Hematopoietic multipotent progenitor cell (in vitro differentiated cells): ENCODE results near the gene ZMAT1. TPM values are rescaled to one million over a fixed set of nuclear protein-coding genes. Genes with fewer than 3 reads are reported as not detected.
"Not testable (repeated sequence)": the region's sequence is repeated elsewhere in the genome, so short reads cannot be mapped to it uniquely, and the experiment has no call there.

Experiments used
- DNase-seq, 3 donors: peaks; one replicate each; pipeline ENCODE4 v3.0.0-alpha.2; 2011 to 2015; ENCODE audit warnings: low read depth in 2 of 3, low spot score in 2 of 3
- small RNA-seq: library from RNA; depleted of rRNA; stranded (forward); fragments of <200 nt; gene quantifications from one replicate; pipeline ENCODE3, GENCODE V24; 2012
- total RNA-seq: library from RNA; depleted of rRNA; stranded (reverse); fragments of >200 nt; gene quantifications from one replicate; pipeline ENCODE4 v1.2.3, GENCODE V29; 2012

The ZMAT1 gene
- 4.6 TPM for total RNA-seq

DNA sequence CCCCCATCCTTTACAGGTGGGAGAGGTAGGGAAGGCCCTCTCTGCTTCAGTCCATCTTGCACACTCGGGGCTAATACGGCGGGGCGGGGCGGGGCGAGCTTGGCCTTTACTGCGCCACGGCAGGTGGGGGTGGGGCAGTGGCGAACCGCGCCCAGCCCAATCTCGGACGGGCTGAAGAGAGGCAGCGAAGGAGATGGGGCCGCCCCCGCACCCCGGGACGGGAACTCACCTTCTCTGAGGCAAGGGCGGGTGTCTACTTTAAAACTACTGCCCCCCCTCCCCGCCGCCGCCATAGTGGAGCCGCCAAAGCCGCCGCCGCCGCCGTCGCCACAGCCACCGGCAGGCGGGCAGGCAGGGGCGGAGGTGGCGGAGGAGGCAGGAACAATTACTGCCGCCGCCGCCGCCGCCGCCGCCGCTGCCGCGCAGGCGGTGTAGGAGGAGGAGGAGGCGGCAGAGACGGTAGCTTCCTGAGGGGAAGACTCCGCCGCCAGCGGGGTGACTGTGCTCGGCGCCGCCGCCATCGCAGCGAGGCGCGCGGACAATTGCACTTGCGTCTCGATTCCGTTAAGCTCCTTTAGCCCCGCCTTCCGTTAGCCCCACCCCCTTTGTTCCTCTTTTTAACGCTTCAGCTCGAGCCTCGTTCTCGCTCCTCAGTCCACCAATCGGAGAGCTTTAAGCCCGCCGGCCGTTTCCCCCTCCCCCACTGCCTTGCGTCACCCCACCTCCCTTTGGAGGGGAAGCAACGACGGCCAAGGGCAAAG, at the start of gene ZMAT1:
ZMAT1 (minus strand) TSS at position 540 of the 761 bp plus-strand sequence; CDS start at position 521, 19 bp downstream.
- peak; percentile 72 to 97 (median 93) for DNase-seq

DNA sequence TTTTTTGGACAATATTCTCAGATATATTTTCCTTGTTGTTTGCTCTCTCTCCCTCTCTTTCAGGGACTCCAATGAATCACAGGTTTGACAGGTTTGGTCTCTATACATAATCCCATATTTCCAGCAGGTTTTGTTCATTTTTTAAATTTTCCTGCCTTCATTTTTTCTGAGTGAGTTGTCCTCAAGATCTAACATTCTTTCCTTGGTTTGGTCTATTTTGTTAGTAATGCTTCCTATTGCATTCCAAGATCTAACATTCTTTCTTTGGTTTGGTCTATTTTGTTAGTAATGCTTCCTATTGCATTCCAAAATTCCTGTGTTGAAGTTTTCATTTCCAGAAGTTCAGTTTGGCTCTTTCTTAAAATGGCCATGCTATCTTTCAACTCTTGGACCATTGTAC, 45.3 kb upstream of the ZMAT1 start:
- DNase-seq, result no peak

DNA sequence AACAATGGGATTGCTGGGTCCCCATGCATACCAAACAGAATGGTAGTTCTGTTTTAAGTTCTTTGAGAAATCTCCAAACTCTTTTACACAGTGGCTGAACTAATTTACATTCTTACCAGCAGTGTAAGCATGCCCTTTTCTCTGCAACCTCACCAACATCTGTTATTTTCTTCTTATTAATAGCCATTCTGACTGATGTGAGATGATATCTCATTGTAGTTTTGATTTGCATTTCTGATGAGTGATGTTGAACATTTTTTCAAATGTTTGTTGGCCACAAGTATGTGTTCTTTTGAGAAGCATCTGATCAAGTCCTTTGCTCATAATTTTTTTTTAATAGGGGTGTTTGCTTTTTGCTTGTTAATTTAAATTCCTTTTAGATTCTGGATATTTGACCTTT, 41.2 kb upstream of the ZMAT1 start:
- DNase-seq, result no peak

DNA sequence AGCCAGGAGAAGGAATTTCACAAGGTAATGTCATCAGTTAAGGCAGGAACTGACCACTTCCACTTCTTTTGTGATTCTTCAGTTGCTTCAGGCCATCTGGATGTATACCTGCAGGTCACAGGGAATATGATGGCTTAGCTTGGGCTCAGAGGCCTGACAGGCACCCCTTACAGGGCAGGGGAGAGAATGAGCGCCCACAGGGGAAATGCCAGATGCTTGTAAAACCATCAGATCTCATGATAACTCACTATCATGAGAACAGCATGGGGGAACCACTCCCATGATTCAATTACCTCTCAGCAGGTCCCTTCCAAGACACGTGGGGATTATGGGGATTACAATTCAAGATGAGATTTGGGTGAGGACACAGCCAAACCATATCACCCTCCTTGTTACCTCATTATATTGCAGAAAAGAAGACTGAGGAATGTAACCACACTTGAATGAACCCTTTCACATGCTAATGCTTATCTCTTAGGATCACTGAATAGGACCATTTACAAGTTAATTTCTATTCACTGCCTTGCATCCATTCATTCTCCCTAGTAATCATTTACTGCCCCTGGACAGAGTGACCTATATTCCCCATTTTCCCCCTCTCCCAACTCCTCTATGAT, 33.2 kb upstream of the ZMAT1 start:
- not testable (repeated sequence) for DNase-seq

DNA sequence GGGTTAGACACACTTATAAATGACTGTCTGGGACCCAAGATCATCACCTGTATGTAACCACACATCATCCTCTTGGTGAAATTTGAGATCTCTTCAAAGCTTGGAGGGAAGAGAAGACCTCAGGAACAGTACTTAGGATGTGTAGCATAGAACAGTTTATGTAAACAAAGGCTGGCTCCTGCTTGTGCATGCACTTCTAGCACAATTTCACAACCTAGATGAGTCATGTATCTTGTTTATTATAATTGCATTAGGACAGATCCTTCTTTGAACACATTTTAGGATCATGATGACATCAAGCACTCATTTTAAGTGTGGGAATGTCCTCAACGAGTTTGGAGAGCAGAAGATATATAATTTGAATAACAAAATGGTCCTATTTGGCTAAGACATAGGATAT, 26.3 kb upstream of the ZMAT1 start:
- no peak for DNase-seq

DNA sequence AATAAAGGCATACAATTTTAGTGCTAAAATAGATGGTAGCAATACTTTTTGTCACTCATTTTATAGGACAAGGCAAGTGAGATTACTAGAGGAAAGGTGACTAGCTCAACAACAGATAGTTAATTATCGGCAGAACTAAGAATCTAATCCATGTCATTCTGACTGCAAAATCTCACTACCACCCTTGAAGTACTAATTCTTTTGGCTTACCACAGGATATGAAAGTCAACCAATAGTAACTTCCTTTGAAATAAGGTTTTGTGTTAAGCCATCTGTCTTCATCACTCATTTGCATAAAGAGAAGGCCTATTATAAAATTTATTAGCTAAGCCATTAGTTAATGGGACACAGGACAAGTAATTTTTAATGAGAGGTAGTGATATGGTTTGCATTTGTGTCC, 25.3 kb upstream of the ZMAT1 start:
- no peak for DNase-seq

DNA sequence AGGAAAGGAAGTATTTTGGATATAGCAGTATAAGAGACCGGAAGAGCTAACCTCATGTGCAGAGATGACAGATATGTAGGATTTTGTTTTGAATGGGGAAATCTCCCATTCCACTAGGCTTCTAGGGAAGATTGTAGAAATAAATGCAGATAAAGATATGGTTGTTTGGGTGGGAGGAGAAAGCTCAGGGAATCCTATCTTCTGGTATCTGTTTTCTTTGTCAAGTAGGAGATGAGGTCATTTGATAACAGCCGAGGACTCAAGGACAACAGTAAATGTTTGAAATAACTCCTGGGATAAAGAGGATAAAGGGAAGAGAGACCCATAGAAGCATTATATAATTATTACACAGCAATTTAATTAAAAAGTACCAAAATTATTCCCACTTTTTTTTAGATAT, 24.7 kb upstream of the ZMAT1 start:
- DNase-seq, result no peak

DNA sequence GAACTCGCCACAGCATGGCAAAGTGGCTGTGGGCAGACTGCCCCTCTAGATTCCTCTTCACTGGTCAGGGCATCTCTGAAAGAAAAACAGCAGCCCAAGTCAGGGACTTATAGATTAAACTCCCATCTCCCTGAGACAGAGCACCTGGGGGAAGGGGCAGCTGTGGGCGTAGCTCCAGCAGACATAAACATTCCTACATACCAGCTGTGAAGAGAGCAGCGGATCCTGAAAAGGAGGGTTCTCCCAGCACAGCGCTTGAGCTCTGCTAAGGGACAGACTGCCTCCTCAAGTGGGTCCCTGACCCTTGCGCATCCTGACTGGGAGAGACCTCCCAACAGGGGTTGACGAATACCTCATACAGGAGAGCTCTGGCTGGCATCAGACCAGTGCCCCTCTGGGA, 18.8 kb upstream of the ZMAT1 start:
- DNase-seq, result no peak

DNA sequence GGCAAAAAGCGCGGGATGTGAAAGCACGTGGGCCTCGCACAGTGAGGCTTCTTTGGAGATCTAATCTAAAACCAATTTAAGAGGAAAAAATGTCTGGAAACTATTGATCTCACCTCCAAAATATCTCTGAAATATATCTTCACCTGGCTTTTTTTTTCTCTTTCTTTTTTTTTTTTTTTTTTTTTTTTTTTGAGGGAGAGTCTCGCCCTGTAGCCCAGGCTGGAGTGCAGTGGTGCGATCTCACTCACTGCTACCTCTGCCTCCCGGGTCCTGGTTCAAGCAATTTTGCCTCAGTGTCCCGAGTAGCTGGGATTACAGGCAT, 383 bp upstream of the ZMAT1 start:
- no peak for DNase-seq

DNA sequence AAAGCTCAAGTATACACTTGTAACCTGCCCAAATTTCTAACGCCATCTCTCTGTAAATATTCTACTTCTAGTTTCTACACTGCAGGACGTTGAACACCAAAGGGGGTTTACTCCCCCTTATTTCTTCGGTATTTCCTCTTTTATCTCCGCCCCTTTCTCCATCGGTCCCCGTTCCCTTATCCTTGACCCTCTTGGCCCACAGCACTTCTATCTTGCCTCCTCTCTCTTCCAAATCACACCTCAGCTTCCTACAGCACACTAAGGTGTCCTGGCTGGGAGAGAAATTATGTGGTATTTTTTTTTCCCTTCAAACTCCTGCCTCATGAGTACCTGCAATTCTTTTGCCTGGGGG, 715 bp downstream of the ZMAT1 start:
- DNase-seq, result peak; percentile 11 to 44 (median 22)

DNA sequence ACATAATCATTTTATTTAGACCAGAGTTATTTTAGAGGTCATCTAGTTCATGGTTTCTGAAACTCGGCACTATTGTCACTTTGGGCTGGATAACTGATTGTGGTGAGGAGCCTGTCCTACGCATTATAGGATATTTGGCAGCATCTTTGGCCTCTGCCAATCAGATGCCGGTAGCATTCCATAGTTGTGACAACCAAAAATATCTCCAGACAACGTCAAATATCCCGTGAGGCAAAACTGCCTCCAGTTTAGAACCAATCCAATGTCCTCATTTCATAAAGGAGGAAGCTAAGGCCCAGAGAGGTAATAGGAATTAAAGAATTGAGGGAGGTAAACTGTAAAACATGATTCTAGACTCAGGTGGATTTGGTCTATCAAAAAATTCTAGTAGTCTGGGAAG, 6.1 kb downstream of the ZMAT1 start:
- DNase-seq, result no peak

DNA sequence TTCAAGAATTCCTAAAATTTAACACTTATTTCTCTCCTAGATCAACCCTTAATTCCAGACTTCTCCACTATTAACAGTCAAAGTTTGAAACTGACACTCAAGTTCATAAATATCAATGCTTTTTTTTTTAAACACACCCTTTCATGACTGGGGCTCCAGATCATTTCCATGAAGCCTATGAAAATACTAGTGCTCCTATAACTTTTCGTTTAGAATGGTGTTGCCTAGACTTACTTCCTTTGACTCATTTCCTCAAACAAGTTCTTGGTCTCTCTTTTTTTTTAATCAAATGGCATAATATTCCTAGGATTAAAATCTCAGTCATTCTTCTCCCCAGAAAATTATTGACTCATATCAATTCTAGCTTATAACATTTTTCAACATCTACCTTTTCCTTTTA, 13.1 kb downstream of the ZMAT1 start:
- no peak for DNase-seq

DNA sequence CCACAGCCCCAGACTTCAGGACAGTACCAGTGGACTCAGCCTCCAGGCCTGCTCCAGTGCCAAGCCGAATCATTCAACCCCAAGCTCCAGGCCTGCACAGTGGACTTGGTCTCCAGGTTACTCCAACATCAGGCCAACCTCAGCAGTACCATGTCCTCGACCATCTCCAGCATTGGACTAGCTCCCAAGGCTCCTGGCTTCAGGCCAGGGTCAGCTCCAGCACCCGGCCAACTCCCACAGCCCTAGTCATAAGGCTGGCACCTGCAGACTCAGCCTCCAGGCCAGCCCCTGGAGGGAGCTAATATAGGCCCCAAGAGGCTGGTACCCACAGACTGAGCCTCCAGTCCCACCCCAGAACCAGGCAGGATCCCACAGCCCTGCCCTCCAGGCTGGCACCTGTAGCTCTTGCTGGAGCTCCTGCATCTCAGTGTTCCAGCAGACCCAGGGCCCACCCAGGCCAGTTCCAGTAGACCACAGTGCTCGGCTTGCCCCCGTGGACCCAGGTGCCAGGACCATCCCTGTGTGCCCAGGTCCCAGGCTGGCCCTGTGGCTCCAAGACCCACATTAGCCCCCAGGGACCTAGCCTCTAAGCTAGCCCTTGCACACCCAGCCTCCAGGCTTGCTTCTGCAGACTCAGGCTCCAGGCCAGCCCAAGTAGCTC, 25.6 kb downstream of the ZMAT1 start:
- DNase-seq, result no peak

DNA sequence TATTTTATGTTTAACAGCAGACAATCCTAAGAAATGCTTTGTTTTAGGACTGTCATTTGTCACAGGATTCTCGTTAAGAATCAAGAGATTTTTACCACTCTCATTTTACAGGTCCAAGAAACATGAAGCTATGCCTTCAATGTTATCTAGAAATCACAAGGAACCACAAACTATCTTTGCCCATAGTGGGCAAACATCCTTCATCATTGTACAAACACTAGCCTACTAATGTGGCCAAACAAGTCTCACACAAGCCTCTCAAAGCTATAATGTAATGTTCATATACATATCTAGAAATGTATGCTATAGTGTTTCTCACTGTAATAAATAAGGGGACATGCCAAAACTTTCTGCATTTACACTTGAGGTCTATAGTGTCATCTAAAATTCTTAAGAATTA, 26.8 kb downstream of the ZMAT1 start:
- no peak for DNase-seq

Small RNA genes lying within 50 kb of the gene (small RNA-seq; reads per million reads assigned to genes)
- gene RNU6-345P, result not detected

Other genes starting within 250 kb of the ZMAT1 start
- gene TCEAL2, start 193.7 kb upstream of the ZMAT1 start, total RNA-seq, result 0.27 TPM
- gene TCEAL6, start 210.5 kb upstream of the ZMAT1 start, total RNA-seq, result not detected
- 1.3 TPM for gene BEX5, start 223.9 kb upstream of the ZMAT1 start, total RNA-seq